Left cardiac atrium (tissue), 4 donors: ENCODE results near the gene SPCS2. TPM values are rescaled to one million over a fixed set of nuclear protein-coding genes. Genes with fewer than 3 reads are reported as not detected.
A peak's percentile ranks its signal among the peaks of the same experiment; 100 is the strongest.
"Not testable (repeated sequence)": the region's sequence is repeated elsewhere in the genome, so short reads cannot be mapped to it uniquely, and the experiment has no call there.

Source experiments
- ATAC-seq, 2 donors: fragments of 200-7000 bp; cut with Tn5 transposase; one replicate each; pipeline ENCODE4 v1.9.1; 2020; ENCODE audit warnings: mild to moderate bottlenecking in 2 of 2, moderate library complexity in 2 of 2
- DNase-seq: peaks from one replicate; pipeline ENCODE4 v3.0.0-alpha.2; 2020
- intact Hi-C, 2 donors: fragments of 100-400 bp; cut with DNase I; formaldehyde crosslinking; loops; one replicate each; pipeline versions ENCODE4 v1.14.1 to v1.15.1; 2022 to 2023
- total RNA-seq, 2 donors: library from RNA; stranded (reverse); fragmentation: NEBNext Ultra II Directional; extraction: Animal tissue kit (Norgen Biotek cat#: 25700); gene quantifications; one replicate each; pipeline ENCODE4 v1.2.1, GENCODE V29; 2021
- donor health status: DM: no; HTN: yes; CAD: no.
- donor health status: DM: no; HTN: yes; CAD: no; lungs with severe emphysema.
- donor health status: DM: yes; HTN: yes; CAD: no.
- donor health status: Dilated cardiomyopathy.

Gene SPCS2
- total RNA-seq, 2 donors from 2014 or later: 124 to 141 TPM

GRCh38 chr11:74988541-74989259 is 39.6 kb downstream of the SPCS2 start, which contains the start of gene NEU3:
Gene NEU3, plus strand, starts transcription at chr11:74988933. Its CDS starts 128 bp downstream, at chr11:74989061.
- ATAC-seq (peak; percentile 98), DNase-seq (peak; percentile 84)
- intact Hi-C loops: no loop called here

GRCh38 chr11:74989260-74989638 is 40.2 kb downstream of the SPCS2 start:
- DNase-seq (no peak), ATAC-seq (no peak)
- intact Hi-C loops: no loop called here

- DNase-seq, ATAC-seq, intact Hi-C loops: not testable (repeated sequence)
These were observed 41.1 kb downstream of the SPCS2 start for GRCh38 chr11:74990150-74990549.

DNA sequence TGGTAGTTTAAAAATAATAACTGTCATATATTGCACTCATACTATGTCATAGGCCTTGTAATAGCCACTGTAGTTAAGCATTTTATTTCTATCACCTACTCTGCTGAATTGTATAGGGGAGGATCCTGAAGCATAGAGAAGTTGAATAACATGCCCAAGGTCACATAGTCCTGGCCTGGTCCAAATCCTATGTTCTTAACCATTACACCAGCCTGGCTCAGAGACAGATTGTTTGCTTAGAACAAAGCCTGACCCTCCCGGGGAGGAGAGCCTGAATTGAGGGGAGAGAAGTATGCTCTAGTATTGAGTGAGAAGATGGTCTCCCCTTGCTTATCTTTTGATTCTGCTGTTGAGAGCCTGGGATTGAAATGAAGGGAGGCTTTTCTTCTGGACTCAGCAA is 41.9 kb downstream of the SPCS2 start:
- DNase-seq (no peak), ATAC-seq (no peak)
- intact Hi-C loops: no loop called here

DNA sequence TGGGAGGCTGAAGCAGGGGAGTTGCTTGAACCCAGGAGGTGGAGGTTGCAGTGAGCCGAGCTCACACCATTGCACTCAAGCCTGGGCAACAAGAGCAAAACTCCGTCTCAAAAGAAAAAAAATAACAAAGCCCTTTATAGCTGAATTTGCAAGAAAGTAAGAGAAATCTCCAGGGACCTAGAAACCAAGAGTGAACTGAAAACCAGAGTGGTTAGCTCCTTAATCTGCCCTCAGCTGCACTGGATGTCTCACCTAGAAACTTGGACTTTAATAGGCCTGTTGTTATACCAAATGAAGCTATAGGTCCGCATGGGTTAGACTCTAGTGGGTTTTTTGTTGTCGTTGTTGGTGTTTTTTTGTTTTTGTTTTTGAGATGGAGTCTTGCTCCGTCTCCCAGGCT is 43.8 kb downstream of the SPCS2 start:
- no peak for DNase-seq
- intact Hi-C loops: no loop called here
- ATAC-seq: no peak

- ATAC-seq: no peak
- no peak for DNase-seq
- intact Hi-C loops: no loop called here
These were observed 51.9 kb downstream of the SPCS2 start for GRCh38 chr11:75000975-75001354.

GRCh38 chr11:75001686-75002085 is 52.6 kb downstream of the SPCS2 start:
- ATAC-seq (no peak), DNase-seq (no peak)
- intact Hi-C loops: no loop called here

DNA sequence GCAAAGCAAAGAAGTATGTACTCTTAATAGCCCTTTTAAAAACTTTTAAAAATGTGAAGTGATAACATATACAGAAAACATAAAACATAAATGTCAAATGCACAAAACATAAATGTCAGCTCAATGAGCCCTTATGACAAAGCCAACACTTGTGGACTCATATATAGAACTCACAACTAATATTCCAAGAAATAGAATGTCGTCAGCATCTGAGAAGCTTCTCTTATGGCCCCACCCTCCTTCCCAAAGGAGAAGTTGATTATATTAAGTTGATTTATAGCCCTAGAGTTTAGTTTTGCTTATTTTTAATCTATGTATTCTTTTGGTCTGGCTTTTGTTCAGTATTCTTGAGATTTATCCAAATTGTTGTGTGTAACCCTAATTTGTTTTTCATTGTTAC is 53.5 kb downstream of the SPCS2 start:
- DNase-seq: no peak
- intact Hi-C loops: no loop called here
- no peak for ATAC-seq

GRCh38 chr11:75004215-75004614 is 55.1 kb downstream of the SPCS2 start:
- no peak for ATAC-seq
- intact Hi-C loops: no loop called here

DNA sequence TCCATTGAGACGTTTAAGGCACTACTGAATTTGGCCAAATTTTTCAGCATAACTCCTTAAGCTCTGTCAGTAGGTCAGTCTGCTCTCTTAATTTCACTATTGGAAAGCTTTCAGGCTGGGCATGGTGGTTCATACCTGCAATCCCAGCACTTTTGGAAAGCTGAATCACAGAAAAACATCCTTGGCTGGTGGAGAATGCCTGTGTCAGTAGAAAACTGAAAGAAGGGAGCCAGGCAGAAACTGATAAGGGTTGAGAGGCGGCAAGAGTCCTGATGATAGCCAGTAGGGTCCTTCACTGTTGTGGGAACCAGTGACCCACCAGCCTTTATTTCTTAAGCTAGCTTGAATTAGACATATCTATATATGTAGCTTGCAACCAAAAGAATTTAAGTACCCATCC is 62.3 kb downstream of the SPCS2 start:
- ATAC-seq: peak in 1 of 2 donors; percentile 9
- no peak for DNase-seq
- intact Hi-C loops: no loop called here

More at GRCh38 chr11:75004215-75004614, 55.1 kb downstream of the SPCS2 start:
- DNase-seq: no peak

GRCh38 chr11:75011872-75012271 is 62.8 kb downstream of the SPCS2 start:
- ATAC-seq (no peak), DNase-seq (no peak)
- intact Hi-C loops: no loop called here

DNA sequence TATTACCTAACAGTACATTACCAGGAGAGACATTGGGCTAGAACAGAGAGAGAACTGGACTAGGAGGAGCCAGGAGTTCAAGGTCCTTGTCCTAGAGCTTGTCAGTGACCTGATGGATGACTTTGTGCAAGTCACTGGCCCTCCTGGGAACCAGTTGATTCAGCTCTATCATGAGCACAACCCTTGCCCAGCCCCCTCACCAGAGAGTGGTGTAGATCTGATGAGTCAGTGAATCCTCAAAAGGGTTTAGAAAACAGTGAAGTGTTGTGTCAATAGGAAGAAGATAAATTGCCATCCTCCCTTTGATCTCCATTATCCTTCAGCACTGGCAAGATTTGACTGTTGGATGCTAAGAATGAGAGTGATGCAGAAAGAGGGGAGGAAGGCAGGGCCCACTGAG is 64.0 kb downstream of the SPCS2 start:
- ATAC-seq: no peak
- intact Hi-C loops: no loop called here
- DNase-seq: no peak

GRCh38 chr11:75014129-75014528 is 65.1 kb downstream of the SPCS2 start:
- DNase-seq (no peak), ATAC-seq (peak; percentile 79 to 91)
- intact Hi-C loops: no loop called here

DNA sequence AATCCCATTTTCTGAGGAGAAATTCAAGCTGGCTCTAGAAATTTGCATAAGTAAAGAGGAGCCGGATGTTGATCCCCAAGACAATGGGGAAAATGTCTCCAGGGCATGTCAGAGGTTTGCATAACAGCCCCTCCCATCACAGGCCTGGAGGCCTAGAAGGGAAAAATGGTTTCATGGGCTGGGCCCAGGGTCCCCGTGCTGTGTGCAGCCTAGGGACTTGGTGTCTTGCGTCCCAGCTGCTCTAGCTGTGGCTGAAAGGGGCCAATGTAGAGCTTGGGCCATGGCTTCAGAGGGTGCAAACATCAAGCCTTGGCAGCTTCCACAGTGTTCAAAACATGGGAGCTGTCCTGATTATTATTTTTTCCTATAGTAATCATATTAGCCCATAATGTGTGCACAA is 70.1 kb downstream of the SPCS2 start:
- intact Hi-C loops, ATAC-seq, DNase-seq: not testable (repeated sequence)

GRCh38 chr11:75020328-75020727 is 71.3 kb downstream of the SPCS2 start:
- ATAC-seq, intact Hi-C loops: not testable (repeated sequence)

DNA sequence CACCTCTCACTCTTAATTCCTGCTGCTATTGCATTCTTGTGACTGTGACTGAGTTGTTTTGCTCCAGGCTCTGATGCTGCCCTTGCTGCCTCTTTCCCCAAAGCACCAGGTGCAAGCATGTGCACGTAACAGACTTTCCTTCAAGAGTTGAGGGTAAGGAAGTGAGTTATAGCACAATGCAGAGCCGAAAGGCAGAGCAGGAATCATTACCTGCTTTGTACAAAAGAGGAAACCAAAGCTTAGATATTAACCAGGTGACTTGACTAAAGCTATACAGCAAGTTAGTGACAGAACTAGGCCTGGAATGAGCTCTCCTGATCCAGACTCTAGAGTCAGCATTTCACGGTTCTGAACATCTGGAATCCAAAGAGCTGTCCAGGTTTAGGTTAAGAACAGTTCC is 73.2 kb downstream of the SPCS2 start:
- DNase-seq (no peak), ATAC-seq (no peak)
- intact Hi-C loops: no loop called here

More at GRCh38 chr11:75020328-75020727, 71.3 kb downstream of the SPCS2 start:
- not testable (repeated sequence) for DNase-seq

DNA sequence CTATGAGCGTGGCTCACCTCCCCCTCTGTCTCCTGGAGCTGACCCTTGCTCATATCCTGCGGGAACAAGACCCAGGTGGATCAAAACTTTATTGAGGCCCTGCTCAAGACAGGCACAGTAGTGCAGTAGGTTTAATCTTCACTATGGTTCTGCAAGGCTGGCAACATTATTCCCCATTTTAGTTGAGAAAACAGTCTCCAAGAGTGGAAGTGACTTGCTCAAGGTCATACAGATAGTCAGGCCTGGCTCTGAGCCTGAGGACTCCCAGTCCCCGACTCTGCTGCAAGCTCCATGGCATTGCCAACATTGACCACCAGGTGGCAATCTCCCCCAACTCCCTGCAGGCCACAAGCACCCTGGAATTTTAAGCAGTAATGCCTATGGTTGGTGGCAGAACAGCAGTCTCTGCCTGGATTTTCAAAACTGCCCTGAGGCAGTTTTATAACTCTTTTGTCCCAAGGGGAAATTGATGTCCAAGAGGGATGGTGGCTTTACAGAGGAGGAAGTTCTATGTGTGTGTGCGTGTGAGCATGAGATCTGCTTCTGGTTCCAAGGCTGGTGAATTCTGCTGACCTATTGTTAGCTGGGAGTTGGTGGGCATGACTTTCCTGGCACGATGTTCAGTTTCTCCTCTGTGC is 73.8 kb downstream of the SPCS2 start:
- ATAC-seq (peak; percentile 91 to 93), DNase-seq (peak; percentile 80)
- intact Hi-C loops: no loop called here

DNA sequence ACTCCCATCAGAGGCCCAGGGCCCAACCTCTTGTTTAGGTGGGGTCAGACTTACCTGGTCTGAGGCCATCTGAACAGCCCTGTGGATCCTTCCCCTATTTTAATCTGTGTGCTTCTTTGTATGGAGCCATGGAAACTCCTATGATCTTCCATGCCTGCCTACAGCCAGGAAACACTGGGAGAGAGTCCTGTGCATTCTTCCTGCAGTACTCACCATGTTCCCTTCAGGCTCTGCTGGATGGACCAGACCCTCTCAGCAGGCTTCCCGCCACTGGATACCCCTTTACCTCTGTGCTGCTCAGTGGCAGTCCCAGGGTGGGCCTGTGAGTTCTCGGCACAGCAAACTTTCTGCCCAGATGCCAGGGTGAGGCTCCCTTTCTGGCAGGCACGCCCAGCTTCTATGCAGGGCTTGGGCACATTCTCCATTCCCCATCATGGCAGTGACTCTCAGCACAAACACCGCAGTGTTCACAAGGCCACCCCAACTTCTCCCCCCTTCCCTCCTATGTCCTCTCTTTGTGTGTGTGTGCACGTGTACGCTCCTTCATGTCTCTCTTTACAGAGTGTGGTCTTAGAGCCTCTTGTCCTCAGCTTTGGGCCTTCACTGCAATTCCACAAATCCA is 74.5 kb downstream of the SPCS2 start:
- intact Hi-C loops: no loop called here
- ATAC-seq: no peak

GRCh38 chr11:75024068-75024449 is 75.0 kb downstream of the SPCS2 start:
- ATAC-seq (no peak), DNase-seq (no peak)
- intact Hi-C loops: no loop called here

More for the DNA sequence above, 74.5 kb downstream of the SPCS2 start:
- no peak for DNase-seq

DNA sequence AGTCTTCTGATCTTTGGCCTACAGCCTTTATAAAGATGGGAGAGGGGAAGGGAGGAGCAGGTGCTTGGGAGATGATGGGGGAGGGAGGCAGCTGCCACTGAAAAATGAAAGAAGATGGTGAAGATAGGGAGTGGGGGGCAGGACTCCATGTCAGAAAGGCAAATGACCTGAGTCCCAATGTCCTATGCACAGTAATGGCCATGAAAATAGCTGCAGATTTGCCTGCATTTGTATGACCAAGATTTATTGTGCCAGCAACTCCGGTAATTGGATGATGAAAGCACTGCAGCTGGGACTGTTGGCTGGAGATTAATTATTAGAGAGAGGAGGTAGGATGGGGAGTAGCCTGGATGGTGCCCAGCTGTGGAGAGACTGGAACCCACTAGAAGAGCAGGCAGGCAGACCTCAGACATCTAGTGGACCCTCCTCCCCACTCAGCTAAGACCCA is 75.7 kb downstream of the SPCS2 start:
- DNase-seq (no peak), ATAC-seq (no peak)
- intact Hi-C loops: no loop called here
